Osteocyte (in vitro differentiated cells): ENCODE results near the gene FTMT. TPM values are rescaled to one million over a fixed set of nuclear protein-coding genes. Genes with fewer than 3 reads are reported as not detected.

ENCODE experiments used
- DNase-seq: peaks from one replicate; pipeline ENCODE4 v3.0.0; 2021; ENCODE audit warnings: mixed read lengths; ENCODE audit not compliant: unreplicated experiment; ENCODE audit errors: extremely low spot score
- H3K27ac Mint-ChIP-seq: one replicate; pipeline ENCODE4 v1.8.0; 2021; ENCODE audit warnings: mild to moderate bottlenecking, mixed read lengths; ENCODE audit not compliant: unreplicated experiment
- H3K27me3 Mint-ChIP-seq: one replicate; pipeline ENCODE4 v1.8.0; 2021; ENCODE audit warnings: mixed read lengths; ENCODE audit not compliant: unreplicated experiment
- H3K36me3 Mint-ChIP-seq: one replicate; pipeline ENCODE4 v1.8.0; 2021; ENCODE audit warnings: mixed read lengths; ENCODE audit not compliant: unreplicated experiment
- H3K4me1 Mint-ChIP-seq: one replicate; pipeline ENCODE4 v1.8.0; 2021; ENCODE audit warnings: mixed read lengths; ENCODE audit not compliant: unreplicated experiment
- H3K4me3 Mint-ChIP-seq: one replicate; pipeline ENCODE4 v1.8.0; 2021; ENCODE audit warnings: mild to moderate bottlenecking, moderate library complexity, mixed read lengths; ENCODE audit not compliant: unreplicated experiment
- H3K9me3 Mint-ChIP-seq: one replicate; pipeline ENCODE4 v1.8.0; 2021; ENCODE audit warnings: mixed read lengths; ENCODE audit not compliant: unreplicated experiment
- CTCF ChIP-seq: fragments of 200-600 bp; sonication (generic); IDR thresholded peaks from 2 replicates; pipeline ENCODE4 v1.5.0; 2021; ENCODE audit warnings: antibody characterized with exemption, mild to moderate bottlenecking, moderate library complexity
- total RNA-seq: library from RNA; stranded (reverse); gene quantifications from 2 replicates; pipeline ENCODE4 v1.2.1, GENCODE V29; 2021

The FTMT gene
- total RNA-seq, 1 donor from 2014 or later = not detected

GRCh38 chr5:121899346-121899745, 47.7 kb downstream of the FTMT start:
- Mint-ChIP-seq H3K27me3 (peaks cover 6% of the 10 kb centered on the region), H3K36me3 (no peaks in the 10 kb centered on the region), H3K4me3 (no peak overlapping the region), H3K27ac (no peak overlapping the region), H3K9me3 (no peaks in the 10 kb centered on the region), H3K4me1 (no peaks in the 10 kb centered on the region)
- no peak for TF ChIP-seq CTCF
- no peak for DNase-seq

Other genes with a start within 250 kb of the FTMT start
- 9.8 and 10.8 TPM in 2 replicates for gene SRFBP1, start 110.1 kb downstream of the FTMT start, total RNA-seq
- gene LOX, start 226.4 kb downstream of the FTMT start, total RNA-seq = 72.0 and 75.8 TPM in 2 replicates